ENCODE data around the gene PASD1.

DNA sequence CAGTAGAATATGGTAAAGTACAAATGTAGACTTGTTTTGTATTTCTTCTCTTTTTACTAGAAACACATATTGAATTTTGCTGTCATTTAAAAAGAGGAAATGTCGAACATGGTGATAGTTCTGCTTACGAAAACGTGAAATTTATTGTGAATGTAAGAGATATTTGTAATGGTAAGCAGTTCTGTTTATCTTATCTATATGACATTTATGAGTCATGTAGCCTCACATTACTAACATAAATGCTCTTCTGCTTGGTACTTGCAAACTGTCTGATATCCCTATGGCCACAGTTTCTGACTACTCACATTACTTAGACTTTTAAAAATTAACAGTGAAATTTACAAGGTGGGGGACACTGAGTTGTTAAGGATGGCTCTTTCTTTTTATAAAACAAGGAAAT, 57.9 kb downstream of the PASD1 start:
- TF ChIP-seq CTCF (IDR thresholded peaks at IDR 0.05) (no peak), POLR2A (IDR thresholded peaks at IDR 0.05) (no peak)
